Ishikawa (cell line): Measurements from ENCODE around the gene KRT14.

Source experiments
- CEBPB ChIP-seq: IDR thresholded peaks from 2 replicates; pipeline ENCODE4 v1.6.1; 2012
- EP300 ChIP-seq: IDR thresholded peaks from 2 replicates; pipeline ENCODE4 v1.6.1; 2012; ENCODE audit warnings: borderline replicate concordance
- MAX ChIP-seq: IDR thresholded peaks from 2 replicates; pipeline ENCODE4 v1.6.1; 2012
- REST ChIP-seq: IDR thresholded peaks from 2 replicates; pipeline ENCODE4 v1.6.1; 2012; ENCODE audit warnings: low read depth, mild to moderate bottlenecking
- TAF1 ChIP-seq: IDR thresholded peaks from 2 replicates; pipeline ENCODE4 v1.6.1; 2012; ENCODE audit warnings: low read depth, mild to moderate bottlenecking
- TF ChIP-seq, protein P1 (sequence below): IDR thresholded peaks from 2 replicates; pipeline ENCODE4 v1.6.1; 2012

DNA sequence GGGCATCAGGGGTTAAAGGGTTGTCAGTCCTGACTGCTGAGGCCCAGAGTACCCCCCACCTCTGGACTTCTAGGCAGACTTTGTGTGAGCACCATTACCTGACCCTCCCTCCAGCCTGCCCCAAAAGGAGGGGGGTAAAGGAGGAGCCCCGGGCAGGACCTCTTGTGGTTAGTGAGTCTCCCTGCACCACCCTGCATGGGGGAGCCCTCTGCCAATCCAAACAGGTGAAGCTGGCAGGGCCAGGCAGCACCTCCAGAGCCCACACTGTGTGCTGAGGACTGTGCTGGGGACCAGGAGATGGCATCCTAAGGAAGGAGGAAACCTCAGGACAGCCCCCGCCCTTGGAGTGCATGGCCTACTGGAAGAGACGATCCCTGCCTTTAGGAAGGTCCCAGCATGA, 2.6 kb upstream of the KRT14 start:
- TF ChIP-seq CEBPB, result no peak
- no peak for TF ChIP-seq MAX
- TF ChIP-seq REST, result no peak
- TF ChIP-seq TAF1, result no peak
- TF ChIP-seq EP300, result no peak
- TF ChIP-seq, protein P1, sequence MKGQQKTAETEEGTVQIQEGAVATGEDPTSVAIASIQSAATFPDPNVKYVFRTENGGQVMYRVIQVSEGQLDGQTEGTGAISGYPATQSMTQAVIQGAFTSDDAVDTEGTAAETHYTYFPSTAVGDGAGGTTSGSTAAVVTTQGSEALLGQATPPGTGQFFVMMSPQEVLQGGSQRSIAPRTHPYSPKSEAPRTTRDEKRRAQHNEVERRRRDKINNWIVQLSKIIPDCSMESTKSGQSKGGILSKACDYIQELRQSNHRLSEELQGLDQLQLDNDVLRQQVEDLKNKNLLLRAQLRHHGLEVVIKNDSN, result no peak
